PC-3 (cell line): ENCODE measurements around the gene ZNF283. TPM values are rescaled to one million over a fixed set of nuclear protein-coding genes. Genes with fewer than 3 reads are reported as not detected.
"Not testable (repeated sequence)": the region's sequence is repeated elsewhere in the genome, so short reads cannot be mapped to it uniquely, and the experiment has no call there.

Experiments
- ATAC-seq: fragments of 200-7000 bp; cut with Tn5 transposase; 2 replicates; pipeline ENCODE4 v1.9.1; 2020; ENCODE audit warnings: mild to moderate bottlenecking, moderate library complexity
- BruUV-seq: library from RNA; stranded (reverse); fragments of 400-500 nt; replicated peaks from 2 replicates; lab custom pipeline; 2021; lab: Mats Ljungman, UMichigan
- CTCF ChIA-PET: fragments of 300-600 bp; sonication (Branson Sonifier 250); formaldehyde crosslinking; loops from one replicate; lab custom pipeline; 2022; ENCODE audit warnings: antibody characterized with exemption; lab: Charles Lee
- POLR2A ChIA-PET: fragments of 300-600 bp; sonication (Branson Sonifier 250); formaldehyde crosslinking; loops from one replicate; lab custom pipeline; 2022; ENCODE audit warnings: antibody characterized with exemption; ENCODE audit not compliant: unreplicated experiment; lab: Charles Lee
- DNase-seq: peaks from one replicate; pipeline ENCODE4 v3.0.0-alpha.2; 2015
- H2AFZ ChIP-seq: fragments of 300-600 bp; sonication (generic); 2 replicates; pipeline ENCODE4 v1.6.0; 2016; ENCODE audit warnings: antibody characterized with exemption, low read length
- H3F3A ChIP-seq: fragments of 300-600 bp; sonication (generic); one replicate; pipeline ENCODE4 v1.6.0; 2017; ENCODE audit warnings: antibody characterized with exemption, low read length, control low read depth, mild to moderate bottlenecking; ENCODE audit not compliant: unreplicated experiment
- H3K27ac ChIP-seq: fragments of 300-600 bp; sonication (generic); 2 replicates; pipeline ENCODE4 v1.5.1; 2016; ENCODE audit warnings: mild to moderate bottlenecking, low read length
- H3K27me3 ChIP-seq: fragments of 300-600 bp; sonication (generic); 2 replicates; pipeline ENCODE4 v1.6.1; 2016; ENCODE audit warnings: low read length, mixed read lengths
- H3K36me3 ChIP-seq: fragments of 300-600 bp; sonication (generic); 2 replicates; pipeline ENCODE4 v1.6.1; 2016; ENCODE audit warnings: low read depth, mixed run types, low read length, mixed read lengths
- H3K4me1 ChIP-seq: fragments of 300-600 bp; sonication (generic); 2 replicates; pipeline ENCODE4 v1.5.1; 2016; ENCODE audit warnings: low read length; ENCODE audit not compliant: insufficient read depth
- H3K4me2 ChIP-seq: fragments of 300-600 bp; sonication (generic); 2 replicates; pipeline ENCODE4 v1.6.0; 2016; ENCODE audit warnings: low read length
- H3K4me3 ChIP-seq: fragments of 300-600 bp; sonication (generic); 2 replicates; pipeline ENCODE4 v1.5.1; 2016; ENCODE audit warnings: mild to moderate bottlenecking, low read length, mixed read lengths
- H3K79me2 ChIP-seq: fragments of 300-600 bp; sonication (generic); 2 replicates; pipeline ENCODE4 v1.6.1; 2017; ENCODE audit warnings: low read length, mixed read lengths
- H3K9ac ChIP-seq: fragments of 300-600 bp; sonication (generic); 2 replicates; pipeline ENCODE4 v1.6.0; 2016; ENCODE audit warnings: mild to moderate bottlenecking, low read length
- H3K9me2 ChIP-seq: fragments of 300-600 bp; sonication (generic); replicated peaks from 2 replicates; pipeline ENCODE4 v1.6.1; 2016; ENCODE audit warnings: mixed run types, low read length, mixed read lengths
- H3K9me3 ChIP-seq: fragments of 300-600 bp; sonication (generic); 2 replicates; pipeline ENCODE4 v1.6.1; 2016; ENCODE audit warnings: low read length, mixed read lengths
- H4K20me1 ChIP-seq: fragments of 300-600 bp; sonication (generic); 2 replicates; pipeline ENCODE4 v1.6.1; 2016; ENCODE audit warnings: low read length, mixed read lengths
- CTCF ChIP-seq: fragments of 300-600 bp; sonication (generic); conservative IDR thresholded peaks from 2 replicates; pipeline ENCODE4 v1.5.1; 2017; ENCODE audit warnings: antibody characterized with exemption, low read depth, mild to moderate bottlenecking, low read length
- EZH2 ChIP-seq: fragments of 300-600 bp; sonication (generic); IDR thresholded peaks from one replicate; pipeline ENCODE4 v1.6.1; 2017; ENCODE audit warnings: antibody characterized with exemption, mild to moderate bottlenecking, low read length; ENCODE audit not compliant: unreplicated experiment
- EZH2phosphoT487 ChIP-seq: fragments of 300-600 bp; sonication (generic); IDR thresholded peaks from 2 replicates; pipeline ENCODE4 v1.6.1; 2018; ENCODE audit warnings: mild to moderate bottlenecking, antibody characterized with exemption, low read length, borderline replicate concordance
- intact Hi-C: fragments of 100-400 bp; cut with micrococcal nuclease; formaldehyde crosslinking; loops from 2 replicates; pipeline ENCODE4 v1.9.0; 2023
- total RNA-seq: library from RNA; depleted of rRNA; stranded (reverse); fragments of >200 nt; gene quantifications from 2 replicates; pipeline ENCODE4 v1.2.3, GENCODE V29; 2014

Gene ZNF283
- total RNA-seq, 1 experiment from 2014 or later: 3.0 TPM

- H3K27me3 ChIP-seq: no peaks in the 10 kb centered on the region
- TF ChIP-seq EZH2phosphoT487: no peak
- no peak for TF ChIP-seq CTCF
- no peak for TF ChIP-seq EZH2
- no peaks in the 10 kb centered on the region for H3K4me1 ChIP-seq
- H3K79me2 ChIP-seq: no peaks in the 10 kb centered on the region
- H3K27ac ChIP-seq: no peak overlapping the region
- ChIA-PET POLR2A (no interaction called here), CTCF (no interaction called here)
- BruUV-seq: no TSS peak
- H4K20me1 ChIP-seq: no peaks in the 10 kb centered on the region
- H3F3A ChIP-seq: no peaks in the 10 kb centered on the region
- ATAC-seq (no peak), DNase-seq (no peak)
- no peak overlapping the region for H3K4me2 ChIP-seq
- no peaks in the 10 kb centered on the region for H3K36me3 ChIP-seq
- intact Hi-C loops: no loop called here
- no peak overlapping the region for H2AFZ ChIP-seq
- H3K9ac ChIP-seq: no peak overlapping the region
- no peaks in the 10 kb centered on the region for H3K9me3 ChIP-seq
- H3K9me2 ChIP-seq: no peaks in the 10 kb centered on the region
- no peak overlapping the region for H3K4me3 ChIP-seq
Observed at GRCh38 chr19:43818500-43818899, 8.6 kb upstream of the ZNF283 start.

GRCh38 chr19:43820098-43820883, 6.8 kb upstream of the ZNF283 start:
- intact Hi-C loops: no loop called here
- no peaks in the 10 kb centered on the region for H3K9me3 ChIP-seq
- H4K20me1 ChIP-seq: no peaks in the 10 kb centered on the region
- no peaks in the 10 kb centered on the region for H3K79me2 ChIP-seq
- H3F3A ChIP-seq: no peaks in the 10 kb centered on the region
- H3K9ac ChIP-seq: no peak overlapping the region
- no peak for TF ChIP-seq CTCF
- TF ChIP-seq EZH2phosphoT487: no peak
- no peak for TF ChIP-seq EZH2
- no peaks in the 10 kb centered on the region for H3K36me3 ChIP-seq
- H3K27ac ChIP-seq: no peak overlapping the region
- no peak overlapping the region for H2AFZ ChIP-seq
- DNase-seq (no peak), ATAC-seq (no peak)
- H3K27me3 ChIP-seq: no peaks in the 10 kb centered on the region
- H3K4me2 ChIP-seq: no peak overlapping the region
- H3K9me2 ChIP-seq: no peaks in the 10 kb centered on the region
- ChIA-PET CTCF (no interaction called here), POLR2A (no interaction called here)
- BruUV-seq: no TSS peak
- no peak overlapping the region for H3K4me3 ChIP-seq
- H3K4me1 ChIP-seq: no peaks in the 10 kb centered on the region

GRCh38 chr19:43820884-43821215, 6.3 kb upstream of the ZNF283 start:
- Histone ChIP-seq H4K20me1 (no peaks in the 10 kb centered on the region), H3K4me3 (no peak overlapping the region), H3K27ac (no peak overlapping the region), H3K27me3 (no peaks in the 10 kb centered on the region), H3K36me3 (no peaks in the 10 kb centered on the region), H3K4me2 (no peak overlapping the region), H3K4me1 (no peaks in the 10 kb centered on the region), H3F3A (no peaks in the 10 kb centered on the region), H2AFZ (no peak overlapping the region), H3K9me2 (no peaks in the 10 kb centered on the region), H3K9me3 (no peaks in the 10 kb centered on the region), H3K79me2 (no peaks in the 10 kb centered on the region), H3K9ac (no peak overlapping the region)
- ChIA-PET CTCF (no interaction called here), POLR2A (no interaction called here)
- DNase-seq (no peak), ATAC-seq (no peak)
- intact Hi-C loops: no loop called here
- no peak for TF ChIP-seq EZH2
- no peak for TF ChIP-seq CTCF
- no peak for TF ChIP-seq EZH2phosphoT487
- BruUV-seq: no TSS peak

- H3K27me3 ChIP-seq, H3K4me3 ChIP-seq, CTCF ChIA-PET, H3K9ac ChIP-seq, DNase-seq, H4K20me1 ChIP-seq, BruUV-seq, H3K4me1 ChIP-seq, POLR2A ChIA-PET, H3K4me2 ChIP-seq, ATAC-seq, H3K9me3 ChIP-seq, H3F3A ChIP-seq, H3K9me2 ChIP-seq, H3K27ac ChIP-seq, intact Hi-C loops, H2AFZ ChIP-seq, H3K79me2 ChIP-seq, H3K36me3 ChIP-seq: not testable (repeated sequence)
Observed at GRCh38 chr19:43823856-43824255, 3.3 kb upstream of the ZNF283 start.
